ENCODE measurements around the gene NELFA.

DNA sequence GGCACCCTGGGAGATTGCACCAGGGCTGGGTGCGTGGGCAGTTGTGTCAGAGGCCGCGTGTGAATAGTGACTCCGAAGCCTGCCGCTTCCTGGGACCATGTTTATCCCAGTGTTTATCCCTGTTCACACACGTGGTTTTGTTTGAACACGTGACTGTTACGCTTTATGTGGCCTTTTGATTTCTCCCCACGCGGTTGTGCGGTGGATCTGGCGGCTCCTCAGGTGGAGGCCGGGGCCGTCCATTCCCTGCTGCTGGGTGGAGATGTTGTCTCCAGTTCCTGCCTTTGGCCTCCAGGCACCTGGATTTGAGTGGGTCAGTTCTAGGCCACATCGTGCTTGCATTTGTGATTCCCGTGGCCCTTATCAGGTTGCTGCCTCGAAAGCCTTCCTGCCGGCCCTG is 35.1 kb downstream of the NELFA start:
- TF ChIP-seq EGR1 (IDR thresholded peaks at IDR 0.05), result no peak
- no peak for TF ChIP-seq TEAD4 (IDR thresholded peaks at IDR 0.05)
- TF ChIP-seq FOXM1 (IDR thresholded peaks at IDR 0.05; ENCODE audit: borderline replicate concordance, low read depth), result no peak
- TF ChIP-seq CREB1 (IDR thresholded peaks at IDR 0.05; ENCODE audit: low read depth), result no peak
- TF ChIP-seq NFIC (IDR thresholded peaks at IDR 0.05), result no peak
- no peak for TF ChIP-seq EP300 (IDR thresholded peaks at IDR 0.05; ENCODE audit: borderline replicate concordance)
- no peak for TF ChIP-seq YY1 (IDR thresholded peaks at IDR 0.05; ENCODE audit: low read depth)
- no peak for TF ChIP-seq CEBPB (IDR thresholded peaks at IDR 0.05)
- TF ChIP-seq TAF1 (IDR thresholded peaks at IDR 0.05; ENCODE audit: low read depth), result no peak
- no peak for TF ChIP-seq TCF12 (IDR thresholded peaks at IDR 0.05; ENCODE audit: low read depth)
- TF ChIP-seq, protein P1, sequence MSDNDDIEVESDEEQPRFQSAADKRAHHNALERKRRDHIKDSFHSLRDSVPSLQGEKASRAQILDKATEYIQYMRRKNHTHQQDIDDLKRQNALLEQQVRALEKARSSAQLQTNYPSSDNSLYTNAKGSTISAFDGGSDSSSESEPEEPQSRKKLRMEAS (IDR thresholded peaks at IDR 0.05), result no peak
- TF ChIP-seq, protein P2, sequence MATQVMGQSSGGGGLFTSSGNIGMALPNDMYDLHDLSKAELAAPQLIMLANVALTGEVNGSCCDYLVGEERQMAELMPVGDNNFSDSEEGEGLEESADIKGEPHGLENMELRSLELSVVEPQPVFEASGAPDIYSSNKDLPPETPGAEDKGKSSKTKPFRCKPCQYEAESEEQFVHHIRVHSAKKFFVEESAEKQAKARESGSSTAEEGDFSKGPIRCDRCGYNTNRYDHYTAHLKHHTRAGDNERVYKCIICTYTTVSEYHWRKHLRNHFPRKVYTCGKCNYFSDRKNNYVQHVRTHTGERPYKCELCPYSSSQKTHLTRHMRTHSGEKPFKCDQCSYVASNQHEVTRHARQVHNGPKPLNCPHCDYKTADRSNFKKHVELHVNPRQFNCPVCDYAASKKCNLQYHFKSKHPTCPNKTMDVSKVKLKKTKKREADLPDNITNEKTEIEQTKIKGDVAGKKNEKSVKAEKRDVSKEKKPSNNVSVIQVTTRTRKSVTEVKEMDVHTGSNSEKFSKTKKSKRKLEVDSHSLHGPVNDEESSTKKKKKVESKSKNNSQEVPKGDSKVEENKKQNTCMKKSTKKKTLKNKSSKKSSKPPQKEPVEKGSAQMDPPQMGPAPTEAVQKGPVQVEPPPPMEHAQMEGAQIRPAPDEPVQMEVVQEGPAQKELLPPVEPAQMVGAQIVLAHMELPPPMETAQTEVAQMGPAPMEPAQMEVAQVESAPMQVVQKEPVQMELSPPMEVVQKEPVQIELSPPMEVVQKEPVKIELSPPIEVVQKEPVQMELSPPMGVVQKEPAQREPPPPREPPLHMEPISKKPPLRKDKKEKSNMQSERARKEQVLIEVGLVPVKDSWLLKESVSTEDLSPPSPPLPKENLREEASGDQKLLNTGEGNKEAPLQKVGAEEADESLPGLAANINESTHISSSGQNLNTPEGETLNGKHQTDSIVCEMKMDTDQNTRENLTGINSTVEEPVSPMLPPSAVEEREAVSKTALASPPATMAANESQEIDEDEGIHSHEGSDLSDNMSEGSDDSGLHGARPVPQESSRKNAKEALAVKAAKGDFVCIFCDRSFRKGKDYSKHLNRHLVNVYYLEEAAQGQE (IDR thresholded peaks at IDR 0.05; ENCODE audit: low read depth), result no peak
